Eye (tissue), 1 donor: ENCODE results near the gene CTIF.
A peak's percentile ranks its signal among the peaks of the same experiment; 100 is the strongest.

Source experiments
- DNase-seq: peaks from one replicate; pipeline ENCODE4 v3.0.0-alpha.2; 2015

CTIF gene

GRCh38 chr18:48736321-48737260 lies 197.8 kb downstream of the CTIF start:
- no peak for DNase-seq

- no peak for DNase-seq
Measured at GRCh38 chr18:48739266-48740067, 200.6 kb downstream of the CTIF start.

- DNase-seq, result no peak
Measured at GRCh38 chr18:48740068-48740440, 201.2 kb downstream of the CTIF start.

GRCh38 chr18:48740851-48741485 lies 202.1 kb downstream of the CTIF start:
- DNase-seq, result no peak

DNA sequence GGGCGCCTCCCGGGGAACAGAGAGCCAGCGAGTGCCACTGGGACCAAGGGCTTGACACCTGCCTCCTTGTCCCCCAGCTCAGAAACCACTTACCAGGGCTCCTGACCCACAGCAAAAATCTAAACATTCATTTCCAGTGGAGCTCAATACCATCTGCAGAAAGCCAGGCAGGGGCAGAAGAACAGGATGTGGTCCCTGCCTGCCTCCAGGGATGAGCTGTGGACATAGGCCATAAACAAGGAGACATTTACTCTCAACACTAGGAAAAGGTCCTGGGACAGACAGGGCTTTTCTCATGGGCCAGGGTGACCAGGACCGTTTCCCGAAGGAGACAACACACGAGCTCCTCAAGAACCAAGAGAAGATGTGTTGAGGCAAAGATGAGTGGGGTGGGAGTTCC lies 203.0 kb downstream of the CTIF start:
- DNase-seq, result no peak

GRCh38 chr18:48742304-48742703 lies 203.5 kb downstream of the CTIF start:
- DNase-seq, result no peak

- peak; percentile 21 for DNase-seq
Measured at GRCh38 chr18:48742706-48743475, 204.1 kb downstream of the CTIF start.

GRCh38 chr18:48743886-48744285 lies 205.1 kb downstream of the CTIF start:
- DNase-seq, result no peak

- DNase-seq, result no peak
Measured at GRCh38 chr18:48745293-48745692, 206.5 kb downstream of the CTIF start.

DNA sequence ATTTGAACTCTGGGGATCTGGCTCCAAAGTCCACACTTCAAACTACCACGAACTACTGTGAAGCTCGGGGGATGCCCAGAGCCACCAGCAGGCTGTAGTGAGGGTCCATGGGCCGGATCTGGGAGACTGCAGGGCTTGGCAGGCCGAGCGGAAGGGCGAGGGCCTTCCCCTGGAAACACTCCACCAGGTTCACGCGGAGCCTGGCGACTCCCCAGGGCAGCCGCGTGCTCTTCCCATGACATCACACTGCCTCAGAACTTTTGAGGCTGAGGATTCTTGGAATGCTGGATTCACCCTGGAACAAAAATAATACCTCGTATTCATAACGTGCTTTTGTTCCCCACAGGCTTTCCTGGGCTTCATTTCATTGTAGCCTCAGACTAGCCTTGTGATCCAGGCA lies 210.9 kb downstream of the CTIF start:
- no peak for DNase-seq

GRCh38 chr18:48750485-48751175 lies 211.8 kb downstream of the CTIF start:
- DNase-seq, result no peak

GRCh38 chr18:48751727-48752468 lies 213.1 kb downstream of the CTIF start:
- no peak for DNase-seq

- no peak for DNase-seq
Measured at GRCh38 chr18:48752478-48752877, 213.6 kb downstream of the CTIF start.

DNA sequence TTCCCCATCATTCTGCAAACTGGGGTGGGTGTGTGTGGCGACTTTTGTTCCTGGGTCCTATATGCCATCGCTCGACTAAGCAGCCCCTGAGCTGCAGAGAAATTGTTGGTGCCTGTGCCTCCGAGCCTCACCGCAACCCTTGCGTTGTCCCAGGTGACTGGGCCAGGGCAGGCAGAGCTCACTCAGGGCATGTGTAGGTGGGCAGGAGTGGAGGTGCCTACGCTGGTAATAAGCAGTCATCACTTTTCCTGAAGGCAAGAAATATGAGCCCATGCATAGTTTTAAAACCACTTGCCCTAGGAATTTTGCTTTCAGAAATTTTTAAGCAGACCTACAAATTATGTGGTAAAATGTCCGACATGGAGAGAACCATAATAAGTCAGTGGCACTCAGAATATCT lies 214.1 kb downstream of the CTIF start:
- DNase-seq, result no peak

DNA sequence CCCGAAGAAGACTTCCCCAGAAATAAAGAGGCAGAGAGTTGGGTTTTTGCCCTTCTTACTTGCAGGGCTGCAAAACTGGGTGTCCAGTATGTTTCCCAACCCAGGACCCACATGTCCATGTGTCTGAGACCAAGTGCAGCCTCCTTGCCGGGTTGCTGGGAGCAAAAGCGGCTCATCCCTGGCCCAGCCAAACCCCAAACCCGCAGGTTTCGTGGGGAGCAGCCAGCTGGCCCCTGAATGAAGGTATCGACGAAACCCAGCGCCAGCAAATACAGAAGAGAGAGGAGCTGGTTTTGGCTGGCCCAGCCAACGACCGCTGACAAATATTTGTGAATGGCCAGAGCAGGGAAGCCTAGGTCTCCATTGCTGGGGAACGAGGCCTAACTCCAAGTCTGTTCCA lies 214.9 kb downstream of the CTIF start:
- DNase-seq, result no peak

GRCh38 chr18:48754559-48754958 lies 215.7 kb downstream of the CTIF start:
- no peak for DNase-seq

GRCh38 chr18:48754993-48755473 lies 216.2 kb downstream of the CTIF start:
- no peak for DNase-seq

GRCh38 chr18:48756511-48757226 lies 217.8 kb downstream of the CTIF start:
- no peak for DNase-seq

- DNase-seq, result no peak
Measured at GRCh38 chr18:48757367-48757766, 218.5 kb downstream of the CTIF start.

DNA sequence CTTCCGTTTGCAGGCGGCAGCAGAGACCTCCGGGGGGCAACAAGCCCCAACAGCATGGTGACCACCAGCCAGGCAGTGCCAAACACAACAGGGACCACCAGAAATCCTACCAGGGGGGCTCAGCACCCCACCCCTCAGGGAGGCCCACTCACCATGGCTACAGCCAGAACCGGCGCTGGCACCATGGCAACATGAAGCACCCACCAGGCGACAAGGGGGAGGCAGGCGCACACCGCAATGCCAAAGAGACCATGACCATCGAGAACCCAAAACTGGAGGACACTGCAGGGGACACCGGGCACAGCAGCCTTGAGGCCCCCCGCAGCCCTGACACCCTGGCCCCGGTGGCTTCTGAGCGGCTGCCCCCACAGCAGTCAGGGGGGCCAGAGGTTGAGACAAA lies 219.1 kb downstream of the CTIF start:
- DNase-seq, result no peak
